Spleen (tissue), 7 donors: ENCODE results near the gene FAM228A.
A peak's percentile ranks its signal among the peaks of the same experiment; 100 is the strongest.

ENCODE experiments used
- CTCF ChIP-seq, 11 experiments: fragments of 200-600 bp in 7 of 11; fragments of 450-650 bp in 4 of 11; sonication (generic) in 4 of 11; IDR thresholded peaks in 8 of 11; conservative IDR thresholded peaks in 3 of 11; 1 replicate in 7 of 11; 2 replicates in 4 of 11; pipeline versions ENCODE4 v1.4.0 to v1.8.0; 2016 to 2021; ENCODE audit warnings: antibody characterized with exemption in 11 of 11, inconsistent platforms in 4 of 11, mild to moderate bottlenecking in 1 of 11
- POLR2A ChIP-seq, 3 donors: fragments of 450-650 bp; IDR thresholded peaks; one replicate each; pipeline ENCODE4 v1.5.1; 2017; ENCODE audit warnings: antibody characterized with exemption in 3 of 3, mild to moderate bottlenecking in 1 of 3
- POLR2AphosphoS5 ChIP-seq, 3 donors: sonication (generic); formaldehyde crosslinking; IDR thresholded peaks; one replicate each; pipeline ENCODE4 v1.5.1; 2017; ENCODE audit warnings: antibody characterized with exemption in 3 of 3
- donor health status: DM: no; HTN: no; CAD: no; lungs with moderate emphysema.
- donor health status: DM: no; HTN: no; CAD: no.
- donor health status: DM: no; HTN: no; CAD: no.

GRCh38 chr2:24174851-24175277 lies at the start of gene FAM228A:
- TF ChIP-seq POLR2A (IDR thresholded peaks at IDR 0.05) (no peak), CTCF (IDR thresholded peaks at IDR 0.05 in 8 of 11, conservative IDR thresholded peaks at IDR 0.05 in 3 of 11) (no peak), POLR2AphosphoS5 (IDR thresholded peaks at IDR 0.05) (peak in 1 of 3 donors; percentile 6)
